K562 (cell line): ENCODE results near the gene ZNF485. TPM values are rescaled to one million over a fixed set of nuclear protein-coding genes. Genes with fewer than 3 reads are reported as not detected.

Experiments used
- ATAC-seq: fragments of 200-7000 bp; cut with Tn5 transposase; 3 replicates; pipeline ENCODE4 v1.9.1; 2020; ENCODE audit warnings: moderate library complexity
- BruUV-seq: library from RNA; stranded (reverse); fragments of 400-500 nt; replicated peaks from 2 replicates; lab custom pipeline; 2021; lab: Mats Ljungman, UMichigan
- CTCF ChIA-PET: fragments of 300-600 bp; formaldehyde crosslinking; extraction: SDS; loops from one replicate; lab custom pipeline; 2021; ENCODE audit warnings: low intra/inter-chr PET ratio; lab: Yijun Ruan, JAX
- POLR2A ChIA-PET: fragments of 300-600, 350-650 bp; sonication (Branson Sonifier 250); formaldehyde crosslinking; extraction: SDS; loops from one replicate; lab custom pipeline; 2021; ENCODE audit warnings: antibody characterized with exemption, inconsistent platforms; lab: Yijun Ruan, JAX
- DNase-seq, 4 experiments: peaks; one replicate each; pipeline versions ENCODE4 v3.0.0 to v3.0.0-alpha.2; 2011 to 2018; ENCODE audit warnings: low spot score in 3 of 4, mixed read lengths in 3 of 4; ENCODE audit errors: extremely low read depth in 1 of 4
- FAIRE-seq: peaks from 2 replicates; lab custom pipeline; 2011; peaks lifted over from hg19 to GRCh38; lab: Jason Lieb, UNC
- H2AFZ ChIP-seq: 2 replicates; pipeline ENCODE4 v1.6.0; 2011; ENCODE audit warnings: low read depth, low read length, control low read depth, inconsistent platforms
- H3K27ac ChIP-seq: fragments of 200-600 bp; 3 replicates; pipeline ENCODE4 v1.8.0; 2011; ENCODE audit warnings: low read depth, mild to moderate bottlenecking, control low read depth, inconsistent platforms, low read length, moderate library complexity, mixed read lengths; ENCODE audit errors: extremely low read depth
- H3K27me3 ChIP-seq, 2 experiments: fragments of 300-600 bp in 1 of 2; 2 replicates in 1 of 2; 3 replicates in 1 of 2; pipeline versions ENCODE4 v1.6.0 to v1.8.0; 2011; ENCODE audit warnings: inconsistent platforms in 2 of 2, low read length in 2 of 2, mild to moderate bottlenecking in 1 of 2, mixed read lengths in 1 of 2, moderate library complexity in 1 of 2; ENCODE audit not compliant: control insufficient read depth in 2 of 2, insufficient read depth in 2 of 2
- H3K36me3 ChIP-seq: fragments of 300-600 bp; 3 replicates; pipeline ENCODE4 v1.8.0; 2011; ENCODE audit warnings: mild to moderate bottlenecking, low read length, inconsistent platforms; ENCODE audit not compliant: control insufficient read depth, insufficient read depth
- H3K4me1 ChIP-seq, 2 experiments: fragments of 200-600 bp in 1 of 2; replicated peaks in 1 of 2; 2 replicates in 1 of 2; 3 replicates in 1 of 2; pipeline versions ENCODE4 v1.5.1 to v1.8.0; 2011; ENCODE audit warnings: inconsistent platforms in 2 of 2, low read length in 2 of 2, mild to moderate bottlenecking in 1 of 2, mixed read lengths in 1 of 2, moderate library complexity in 1 of 2; ENCODE audit not compliant: control insufficient read depth in 2 of 2, insufficient read depth in 2 of 2
- H3K4me2 ChIP-seq: 2 replicates; pipeline ENCODE4 v1.6.1; 2011; ENCODE audit warnings: low read length, control low read depth, inconsistent platforms, mixed read lengths; ENCODE audit not compliant: insufficient read depth
- H3K4me3 ChIP-seq: fragments of 200-600 bp; sonication (generic), shearing (Covaris generic); 2 replicates; pipeline ENCODE4 v1.5.1; 2016; ENCODE audit warnings: control low read depth, inconsistent platforms
- H3K79me2 ChIP-seq: fragments of 200-600 bp; 3 replicates; pipeline ENCODE4 v1.8.0; 2011; ENCODE audit warnings: low read length, inconsistent platforms; ENCODE audit not compliant: control insufficient read depth, insufficient read depth
- H3K9ac ChIP-seq, 2 experiments: 2 replicates each; pipeline versions ENCODE4 v1.6.0 to v1.6.1; 2011; ENCODE audit warnings: low read depth in 2 of 2, low read length in 2 of 2, control low read depth in 1 of 2, inconsistent platforms in 1 of 2, mild to moderate bottlenecking in 1 of 2, mixed read lengths in 1 of 2; ENCODE audit not compliant: insufficient read depth in 1 of 2
- H3K9me1 ChIP-seq: one replicate; pipeline ENCODE4 v1.6.0; 2011; ENCODE audit warnings: inconsistent platforms, mild to moderate bottlenecking, low read length, moderate library complexity; ENCODE audit not compliant: control insufficient read depth, insufficient read depth
- H3K9me3 ChIP-seq: replicated peaks from 2 replicates; pipeline ENCODE4 v1.5.1; 2011; ENCODE audit warnings: low read depth, low read length, inconsistent platforms; ENCODE audit not compliant: control insufficient read depth, insufficient read depth
- H4K20me1 ChIP-seq: replicated peaks from 2 replicates; pipeline ENCODE4 v1.6.1; 2011; ENCODE audit warnings: low read length, inconsistent platforms, mixed read lengths; ENCODE audit not compliant: control insufficient read depth, insufficient read depth
- CBX8 ChIP-seq: fragments of 200-600 bp; sonication (generic); IDR thresholded peaks from 2 replicates; pipeline ENCODE4 v1.6.1; 2012; ENCODE audit warnings: borderline replicate concordance, mixed run types, low read depth, mild to moderate bottlenecking, moderate library complexity, mixed read lengths, low read length, control low read depth, inconsistent platforms; ENCODE audit not compliant: poor library complexity, severe bottlenecking; ENCODE audit errors: extremely low read depth
- ELF2 ChIP-seq: fragments of 250-450 bp; sonication (Bioruptor Pico); IDR thresholded peaks from 2 replicates; pipeline ENCODE4 v1.5.0; 2021; ENCODE audit warnings: mild to moderate bottlenecking
- ESRRB ChIP-seq: fragments of 250-450 bp; sonication (Bioruptor Pico); IDR thresholded peaks from 2 replicates; pipeline ENCODE4 v1.5.0; 2020; ENCODE audit warnings: mild to moderate bottlenecking, moderate library complexity, borderline replicate concordance
- HIVEP1 ChIP-seq: fragments of 250-450 bp; sonication (Bioruptor Pico); IDR thresholded peaks from 2 replicates; pipeline ENCODE4 v1.4.0; 2020; ENCODE audit warnings: mild to moderate bottlenecking
- HSF4 ChIP-seq: fragments of 250-450 bp; sonication (Bioruptor Pico); IDR thresholded peaks from 2 replicates; pipeline ENCODE4 v2.1.2; 2022; ENCODE audit warnings: mild to moderate bottlenecking, moderate library complexity, borderline replicate concordance
- MITF ChIP-seq: IDR thresholded peaks from 2 replicates; pipeline ENCODE4 v1.6.1; 2014; ENCODE audit warnings: antibody characterized with exemption
- MNT ChIP-seq, 2 experiments: fragments of 450-650 bp; conservative IDR thresholded peaks; 2 replicates each; pipeline ENCODE4 v1.6.1; 2017; ENCODE audit warnings: mild to moderate bottlenecking in 2 of 2, moderate library complexity in 2 of 2
- NFIC ChIP-seq: fragments of 450-650 bp; IDR thresholded peaks from 2 replicates; pipeline ENCODE4 v1.6.1; 2017; ENCODE audit warnings: mild to moderate bottlenecking, inconsistent platforms
- POLR2G ChIP-seq: fragments of 200-400 bp; formaldehyde crosslinking; IDR thresholded peaks from 2 replicates; pipeline ENCODE4 v1.6.1; 2017; ENCODE audit warnings: low read depth, mild to moderate bottlenecking, antibody characterized with exemption, low read length, moderate library complexity
- PURB ChIP-seq: sonication (generic); formaldehyde crosslinking; IDR thresholded peaks from 2 replicates; pipeline ENCODE4 v1.9.0; 2021; ENCODE audit warnings: low read depth, mild to moderate bottlenecking, missing genetic modification reagents
- TCFL5 ChIP-seq: fragments of 250-450 bp; sonication (Bioruptor Pico); conservative IDR thresholded peaks from 2 replicates; pipeline ENCODE4 v1.6.1; 2021; ENCODE audit warnings: mild to moderate bottlenecking, moderate library complexity, matching md5 sums
- TFAP4 ChIP-seq: sonication (generic); formaldehyde crosslinking; IDR thresholded peaks from 2 replicates; pipeline ENCODE4 v1.8.0; 2022; ENCODE audit warnings: missing genetic modification reagents, mild to moderate bottlenecking, moderate library complexity, borderline replicate concordance
- WHSC1 ChIP-seq: IDR thresholded peaks from one replicate; pipeline ENCODE4 v1.6.1; 2012; ENCODE audit warnings: low read length, control low read depth, inconsistent platforms
- ZNF511 ChIP-seq: sonication (generic); formaldehyde crosslinking; IDR thresholded peaks from 2 replicates; pipeline ENCODE4 v1.8.0; 2022; ENCODE audit warnings: mild to moderate bottlenecking, missing genetic modification reagents
- ZNF764 ChIP-seq: fragments of 250-450 bp; sonication (Bioruptor Pico); IDR thresholded peaks from 2 replicates; pipeline ENCODE4 v1.4.0; 2020; ENCODE audit warnings: low read depth, mild to moderate bottlenecking, moderate library complexity
- WGBS: fragments of 100-300 bp; shearing (Covaris generic); methylation state at CpG from one replicate; pipeline ENCODE4 v1.1.6; 2016; ENCODE audit warnings: low coverage, mixed read lengths; ENCODE audit not compliant: insufficient coverage; ENCODE audit errors: missing lambda C conversion rate; 5-methylcytosine and 5-hydroxymethylcytosine counted together
- in situ Hi-C: fragments of 300-500 bp; cut with MboI; formaldehyde crosslinking; loops from 4 replicates; pipeline ENCODE4 v1.15.0; 2018; ENCODE audit warnings: inconsistent platforms, mixed read lengths
- intact Hi-C: fragments of 100-400 bp; cut with micrococcal nuclease; formaldehyde crosslinking; loops from 2 replicates; pipeline ENCODE4 v1.14.2; 2022
- polyA plus RNA-seq, 8 experiments: library from polyadenylated mRNA; depleted of rRNA in 4 of 8; stranded (reverse) in 5 of 8; unstranded in 3 of 8; fragments of >200 nt; fragmentation: Nextera tagmentation in 2 of 8; fragmentation: Illumina TruSeq in 1 of 8; extraction: Ambion mirVana in 2 of 8; extraction: Trizol in 1 of 8; gene quantifications; 2 replicates each; pipeline versions ENCODE4 v1.2.1 to v1.2.3, GENCODE V29; 2011 to 2014; ENCODE audit warnings: inconsistent platforms in 1 of 8, missing spikeins in 1 of 8
- total RNA-seq, 7 experiments: library from RNA; depleted of rRNA in 6 of 7; stranded (reverse); fragments of >200 nt in 6 of 7; fragmentation: Illumina TruSeq in 2 of 7; extraction: Trizol in 2 of 7; gene quantifications; 2 replicates each; pipeline versions ENCODE4 v1.2.1 to v1.2.3, GENCODE V29; 2011 to 2021; ENCODE audit warnings: low replicate concordance in 1 of 7

Gene ZNF485
- total and polyA plus RNA-seq, 9 of the 15 experiments (the other 6 are each of a cell fraction or from before 2014, with no cell fraction given), result 8.0 to 18.7 (median 11.9) TPM

- H2AFZ ChIP-seq, result peak within 1 kb of the TSS; percentile 87
- H3K4me3 ChIP-seq, result peak within 1 kb of the TSS; percentile 61
- DNase-seq, result peak; percentile 93 to 98 (median 94)
- H3K4me1 ChIP-seq, result peaks cover 8 to 17% of the 10 kb centered on the region in 2 experiments; a peak in 3 of 5 replicates
- in situ Hi-C loops, result no loop called here
- ChIA-PET POLR2A (interaction anchor here (0.6 to 1.7 kb wide), 5 partner anchors 10 to 805 kb away, joined by 3 to 5 read pairs (median 4); no protein-coding TSS in a partner anchor), CTCF (no interaction called here)
- peak; percentile 61 for FAIRE-seq
- H4K20me1 ChIP-seq, result no peaks in the 10 kb centered on the region
- peak within 1 kb of the TSS; percentile 80 for H3K27ac ChIP-seq
- no peaks in the 10 kb centered on the region for H3K27me3 ChIP-seq
- BruUV-seq, result no TSS peak
- ATAC-seq, result peak; percentile 98
- peak within 1 kb of the TSS; percentile 79 to 96 for H3K9ac ChIP-seq
- H3K9me1 ChIP-seq, result no peaks in the 10 kb centered on the region
- H3K36me3 ChIP-seq, result peaks cover 36% of the 10 kb centered on the region
- H3K9me3 ChIP-seq, result peaks cover 16% of the 10 kb centered on the region
- peak within 1 kb of the TSS; percentile 85 for H3K4me2 ChIP-seq
- WGBS, result under 1% methylated on average over 77 of the region's 78 CpGs
- peaks cover 46% of the 10 kb centered on the region for H3K79me2 ChIP-seq
- intact Hi-C loops, result loop anchor here (5.0 to 10.0 kb wide), 2 partner anchors 73 to 99 kb away; partner anchors contain the start of gene ZNF32
- TF ChIP-seq ESRRB (CRISPR knock-in tag) (no peak), TCFL5 (0 out of 2 replicates have a peak, but pooled peaks have one; percentile 2), ELF2 (CRISPR knock-in tag) (no peak; the same call in 1 of the 2 replicates), ZNF764 (CRISPR knock-in tag) (no peak), WHSC1 (no peak), MITF (peak; percentile 51; the same call in 1 of the 2 replicates), PURB (no peak), HIVEP1 (peak; percentile 37; the same call in 1 of the 2 replicates), POLR2G (peak; percentile 95), TFAP4 (CRISPR knock-in tag) (peak; percentile 89), NFIC (peak; percentile 22), MNT (conservative IDR thresholded peaks at IDR 0.05) (peak; percentile 99), ZNF511 (CRISPR knock-in tag) (peak; percentile 99), CBX8 (no peak), HSF4 (no peak)
These were observed 32.0 kb upstream of the ZNF485 start, which contains the start of gene ZNF239 for GRCh38 chr10:43574001-43574892. ZNF239 (minus strand) TSS chr10:43574616; CDS start chr10:43558079, 16,537 bp downstream.
